HG02970 (cell line): Measurements from ENCODE around the gene SLC45A1.

ENCODE experiments used
- ATAC-seq: cut with Tn5 transposase; IDR thresholded peaks from one replicate; pipeline ENCODE4 v1.9.1; 2021; ENCODE audit warnings: mild to moderate bottlenecking, moderate library complexity, moderate number of reproducible peaks; ENCODE audit not compliant: unreplicated experiment, low FRiP score

The SLC45A1 gene

GRCh38 chr1:8382051-8382505 lies 64.2 kb downstream of the SLC45A1 start:
- ATAC-seq: no peak

- ATAC-seq: no peak
Observed at GRCh38 chr1:8382608-8383505, 64.9 kb downstream of the SLC45A1 start.

GRCh38 chr1:8384088-8384487 lies 66.2 kb downstream of the SLC45A1 start:
- no peak for ATAC-seq

- no peak for ATAC-seq
Observed at GRCh38 chr1:8384577-8384976, 66.7 kb downstream of the SLC45A1 start.

- ATAC-seq: no peak
Observed at GRCh38 chr1:8386247-8386646, 68.3 kb downstream of the SLC45A1 start.

GRCh38 chr1:8388732-8389562 lies 71.0 kb downstream of the SLC45A1 start:
- no peak for ATAC-seq

- no peak for ATAC-seq
Observed at GRCh38 chr1:8389958-8390535, 72.1 kb downstream of the SLC45A1 start.

GRCh38 chr1:8390707-8391106 lies 72.8 kb downstream of the SLC45A1 start:
- no peak for ATAC-seq

- no peak for ATAC-seq
Observed at GRCh38 chr1:8392522-8392921, 74.6 kb downstream of the SLC45A1 start.
